Measurements from ENCODE around the gene CACNA1G.
A peak's percentile ranks its signal among the peaks of the same experiment; 100 is the strongest.

The CACNA1G gene

DNA sequence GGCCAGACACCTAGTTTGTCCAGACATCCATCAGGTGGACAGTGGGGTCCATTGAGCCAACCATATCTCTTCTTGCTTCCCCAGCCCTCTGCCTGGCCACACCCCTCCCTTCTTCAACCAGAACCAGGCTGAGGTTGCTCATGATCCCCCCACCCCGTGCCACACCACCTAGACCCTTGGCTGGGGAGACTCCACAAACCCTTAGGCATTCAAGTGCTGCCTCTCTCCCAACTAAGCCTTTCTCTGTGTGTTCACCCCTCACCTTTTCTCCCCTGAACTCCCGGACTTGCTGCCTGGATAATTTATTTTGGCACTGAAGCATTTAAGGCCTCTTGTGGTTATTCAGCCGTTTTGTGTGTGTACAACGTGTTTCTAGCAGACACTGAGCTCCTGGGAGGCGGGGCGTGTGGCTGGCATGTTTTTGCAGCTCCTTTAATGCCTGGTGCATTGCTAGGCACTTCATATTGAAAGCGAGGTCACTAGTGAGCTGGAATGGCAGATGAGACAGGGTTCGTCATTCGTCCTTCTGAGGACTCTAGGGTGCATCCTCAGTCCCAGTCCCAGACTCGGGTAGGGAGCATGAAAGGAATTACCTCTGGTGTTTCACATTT, 28.7 kb downstream of the CACNA1G start:
- DNase-seq (ENCODE audit: low spot score), result no peak
- TF ChIP-seq, protein P1, sequence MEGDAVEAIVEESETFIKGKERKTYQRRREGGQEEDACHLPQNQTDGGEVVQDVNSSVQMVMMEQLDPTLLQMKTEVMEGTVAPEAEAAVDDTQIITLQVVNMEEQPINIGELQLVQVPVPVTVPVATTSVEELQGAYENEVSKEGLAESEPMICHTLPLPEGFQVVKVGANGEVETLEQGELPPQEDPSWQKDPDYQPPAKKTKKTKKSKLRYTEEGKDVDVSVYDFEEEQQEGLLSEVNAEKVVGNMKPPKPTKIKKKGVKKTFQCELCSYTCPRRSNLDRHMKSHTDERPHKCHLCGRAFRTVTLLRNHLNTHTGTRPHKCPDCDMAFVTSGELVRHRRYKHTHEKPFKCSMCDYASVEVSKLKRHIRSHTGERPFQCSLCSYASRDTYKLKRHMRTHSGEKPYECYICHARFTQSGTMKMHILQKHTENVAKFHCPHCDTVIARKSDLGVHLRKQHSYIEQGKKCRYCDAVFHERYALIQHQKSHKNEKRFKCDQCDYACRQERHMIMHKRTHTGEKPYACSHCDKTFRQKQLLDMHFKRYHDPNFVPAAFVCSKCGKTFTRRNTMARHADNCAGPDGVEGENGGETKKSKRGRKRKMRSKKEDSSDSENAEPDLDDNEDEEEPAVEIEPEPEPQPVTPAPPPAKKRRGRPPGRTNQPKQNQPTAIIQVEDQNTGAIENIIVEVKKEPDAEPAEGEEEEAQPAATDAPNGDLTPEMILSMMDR (IDR thresholded peaks at IDR 0.05; ENCODE audit: extremely low read depth, missing control alignments), result no peak

DNA sequence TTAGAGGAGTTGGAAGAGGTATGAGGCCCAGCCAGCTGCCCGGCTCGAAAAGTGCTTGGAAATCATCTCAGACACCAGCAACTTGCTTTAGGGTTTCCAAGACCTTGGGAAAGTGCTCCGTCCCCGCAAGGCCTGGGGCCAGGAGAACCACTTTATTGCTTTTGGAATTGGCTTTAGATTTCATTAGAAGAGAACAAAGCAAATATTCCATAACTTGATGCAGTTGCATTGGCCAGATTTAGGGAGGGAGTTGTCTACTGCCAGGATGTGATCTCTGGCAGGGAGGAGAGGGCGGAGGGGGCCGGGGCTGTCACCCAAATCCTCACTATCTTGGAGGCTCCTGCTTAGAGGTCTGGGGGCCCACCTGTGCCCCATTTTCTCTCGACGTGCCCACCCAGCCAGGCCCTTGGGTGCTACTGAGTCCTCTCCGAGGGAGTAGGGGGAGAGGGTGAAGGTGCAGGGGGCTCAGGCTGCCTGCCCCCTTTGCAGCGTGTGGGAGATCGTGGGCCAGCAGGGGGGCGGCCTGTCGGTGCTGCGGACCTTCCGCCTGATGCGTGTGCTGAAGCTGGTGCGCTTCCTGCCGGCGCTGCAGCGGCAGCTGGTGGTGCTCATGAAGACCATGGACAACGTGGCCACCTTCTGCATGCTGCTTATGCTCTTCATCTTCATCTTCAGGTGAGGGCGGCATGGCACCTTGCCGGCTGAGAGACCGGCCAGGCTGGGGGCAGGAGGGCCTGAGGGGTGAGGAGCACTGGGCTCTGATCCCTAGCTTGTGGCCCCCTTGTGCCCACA, 30.6 kb downstream of the CACNA1G start:
- DNase-seq (ENCODE audit: low spot score), result no peak
- TF ChIP-seq, protein P1 (IDR thresholded peaks at IDR 0.05; ENCODE audit: extremely low read depth, missing control alignments), result no peak

DNA sequence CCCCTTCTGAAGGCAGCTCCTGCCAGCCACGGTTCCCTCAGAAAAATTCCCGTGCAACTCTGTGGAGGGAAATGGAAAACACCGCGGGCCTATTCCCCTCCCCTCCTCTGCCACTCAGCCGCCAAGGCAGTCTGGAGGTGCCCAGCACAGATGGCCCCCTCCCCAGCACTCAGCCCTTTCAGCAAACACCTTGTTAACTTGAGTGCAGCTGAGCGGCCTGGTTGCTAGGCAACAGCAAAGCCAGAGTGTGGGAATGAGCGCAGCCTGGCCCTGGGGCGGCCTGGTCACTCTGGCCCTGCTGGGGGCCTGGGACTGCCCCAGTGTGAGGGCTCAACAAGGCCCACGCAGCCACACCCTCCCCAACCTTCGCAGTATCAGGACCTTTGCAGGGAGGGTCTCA, 32.8 kb downstream of the CACNA1G start:
- DNase-seq (ENCODE audit: low spot score), result no peak
- TF ChIP-seq, protein P1 (IDR thresholded peaks at IDR 0.05; ENCODE audit: extremely low read depth, missing control alignments), result no peak

DNA sequence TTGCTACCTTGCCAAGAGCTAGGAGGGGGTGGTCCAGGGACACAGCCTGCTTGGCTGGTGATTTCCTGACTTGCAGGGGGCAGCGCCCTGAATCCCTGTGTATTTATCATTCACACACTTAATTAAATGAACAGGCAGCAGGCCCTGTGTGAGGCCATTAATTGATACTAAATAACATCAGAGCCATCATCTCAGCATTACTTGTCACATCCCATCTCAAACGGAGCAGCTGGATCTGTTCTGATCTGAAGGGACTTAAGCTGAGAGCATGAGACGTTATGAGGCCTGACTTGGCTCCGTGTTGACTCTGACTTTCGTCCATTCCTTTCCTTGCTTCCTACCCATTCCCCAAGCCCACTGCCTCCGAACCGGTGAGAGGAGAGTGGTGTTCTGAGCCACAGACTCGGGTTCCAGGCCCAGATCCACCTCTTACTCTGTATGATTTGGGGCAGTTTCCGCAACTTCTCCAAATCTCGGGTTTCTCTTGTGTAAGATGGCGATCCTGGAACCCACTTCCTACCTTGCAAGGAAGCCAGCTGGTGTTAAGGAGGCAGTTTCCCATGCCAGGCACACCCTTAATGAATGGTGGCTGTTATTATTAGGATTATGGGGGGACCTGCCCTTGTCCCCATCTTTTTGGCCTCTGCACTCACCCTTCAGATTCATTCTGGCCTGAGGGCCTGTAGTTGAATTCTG, 33.8 kb downstream of the CACNA1G start:
- no peak for DNase-seq (ENCODE audit: low spot score)

DNA sequence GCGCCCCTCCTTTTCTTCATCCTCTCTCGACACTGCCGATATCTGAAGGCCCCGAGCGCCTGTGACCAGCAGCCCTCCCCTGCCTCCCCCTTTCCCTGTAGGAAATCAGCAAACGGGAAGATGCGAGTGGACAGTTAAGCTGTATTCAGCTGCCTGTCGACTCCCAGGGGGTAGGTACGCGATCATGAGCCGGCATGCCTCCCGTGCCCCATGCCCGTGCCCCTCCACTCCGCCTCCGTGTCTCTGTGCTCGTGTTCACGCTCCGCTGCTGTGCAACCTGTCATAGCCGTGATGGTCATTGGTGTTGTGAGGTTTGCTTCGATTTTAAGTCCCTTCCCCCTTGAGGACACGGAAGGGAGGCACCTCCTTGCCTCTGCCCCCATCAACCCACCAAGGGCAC, 34.4 kb downstream of the CACNA1G start:
- no peak for DNase-seq (ENCODE audit: low spot score)
- TF ChIP-seq, protein P1 (IDR thresholded peaks at IDR 0.05; ENCODE audit: extremely low read depth, missing control alignments), result no peak

More for the DNA sequence above, 33.8 kb downstream of the CACNA1G start:
- TF ChIP-seq, protein P1 (IDR thresholded peaks at IDR 0.05; ENCODE audit: extremely low read depth, missing control alignments), result no peak

DNA sequence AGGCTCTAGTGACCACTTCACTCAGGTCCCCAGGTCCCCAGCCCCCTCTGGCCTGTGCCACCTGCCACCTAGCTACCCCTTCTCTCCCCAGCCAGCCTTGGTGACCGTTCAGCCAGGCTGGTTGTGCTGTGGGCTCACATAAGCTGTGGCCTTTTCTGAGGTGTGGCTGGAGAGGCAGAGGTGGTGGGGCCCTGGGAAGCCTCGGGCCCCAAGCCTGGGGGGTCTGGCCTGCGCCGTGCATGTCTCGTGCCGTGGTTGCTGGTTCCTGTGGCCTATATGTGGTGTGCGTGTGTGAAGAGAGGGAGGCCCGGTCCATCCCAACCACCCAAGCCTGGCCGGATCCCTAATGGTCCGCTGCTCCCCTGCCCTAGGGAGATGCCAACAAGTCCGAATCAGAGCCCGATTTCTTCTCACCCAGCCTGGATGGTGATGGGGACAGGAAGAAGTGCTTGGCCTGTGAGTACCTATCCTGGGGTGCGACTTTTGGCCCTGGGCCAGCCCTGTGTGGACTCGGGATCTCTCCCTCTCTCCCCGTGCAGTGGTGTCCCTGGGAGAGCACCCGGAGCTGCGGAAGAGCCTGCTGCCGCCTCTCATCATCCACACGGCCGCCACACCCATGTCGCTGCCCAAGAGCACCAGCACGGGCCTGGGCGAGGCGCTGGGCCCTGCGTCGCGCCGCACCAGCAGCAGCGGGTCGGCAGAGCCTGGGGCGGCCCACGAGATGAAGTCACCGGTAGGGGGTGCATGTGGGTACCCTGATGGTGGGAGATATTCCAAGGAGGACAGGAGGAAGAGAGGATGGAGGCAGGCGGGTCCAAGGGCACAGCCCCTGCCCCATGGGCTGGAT, 35.9 kb downstream of the CACNA1G start:
- peak; percentile 53 for DNase-seq (ENCODE audit: low spot score)
- TF ChIP-seq, protein P1 (IDR thresholded peaks at IDR 0.05; ENCODE audit: extremely low read depth, missing control alignments), result no peak
